Neuronal stem cell (in vitro differentiated cells): ENCODE results near the gene ACAA1.

Experiments used
- DNase-seq: peaks from one replicate; pipeline ENCODE4 v3.0.0-alpha.2; 2013; ENCODE audit warnings: low spot score
- H2AFZ ChIP-seq: one replicate; pipeline ENCODE4 v1.6.1; 2013; ENCODE audit warnings: mild to moderate bottlenecking, low read length, inconsistent platforms
- H2AK5ac ChIP-seq: 2 replicates; pipeline ENCODE4 v1.6.1; 2013; ENCODE audit warnings: low read depth, mild to moderate bottlenecking, inconsistent platforms, low read length, moderate library complexity, mixed read lengths
- H2BK120ac ChIP-seq: 2 replicates; pipeline ENCODE4 v1.6.1; 2013; ENCODE audit warnings: low read depth, mild to moderate bottlenecking, inconsistent platforms, low read length, moderate library complexity, mixed read lengths
- H2BK12ac ChIP-seq: one replicate; pipeline ENCODE4 v1.6.1; 2013; ENCODE audit warnings: low read length, inconsistent platforms
- H2BK15ac ChIP-seq: 2 replicates; pipeline ENCODE4 v1.6.1; 2013; ENCODE audit warnings: mild to moderate bottlenecking, low read length, inconsistent platforms, mixed read lengths
- H2BK5ac ChIP-seq: one replicate; pipeline ENCODE4 v1.6.1; 2013; ENCODE audit warnings: inconsistent platforms, mild to moderate bottlenecking, low read length, moderate library complexity
- H3K14ac ChIP-seq: one replicate; pipeline ENCODE4 v1.6.1; 2013; ENCODE audit warnings: low read length, inconsistent platforms
- H3K18ac ChIP-seq: 2 replicates; pipeline ENCODE4 v1.6.1; 2013; ENCODE audit warnings: low read length, inconsistent platforms
- H3K23ac ChIP-seq: 2 replicates; pipeline ENCODE4 v1.6.1; 2013; ENCODE audit warnings: low read depth, mild to moderate bottlenecking, mixed read lengths, low read length, inconsistent platforms; ENCODE audit not compliant: poor library complexity
- H3K27ac ChIP-seq: replicated peaks from 3 replicates; pipeline ENCODE4 v1.5.1; 2013; ENCODE audit warnings: low read length, inconsistent platforms
- H3K27me3 ChIP-seq, 3 experiments: 2 replicates each; pipeline ENCODE4 v1.6.1; 2013; ENCODE audit warnings: low read length in 3 of 3, mild to moderate bottlenecking in 2 of 3, inconsistent platforms in 1 of 3, low read depth in 1 of 3, mixed read lengths in 1 of 3, moderate library complexity in 1 of 3; ENCODE audit not compliant: control insufficient read depth in 3 of 3, insufficient read depth in 3 of 3
- H3K36me3 ChIP-seq, 2 donors: replicated peaks in 1 of 2; 2 replicates each; pipeline ENCODE4 v1.6.1; 2013; ENCODE audit warnings: low read length in 2 of 2; ENCODE audit not compliant: control insufficient read depth in 2 of 2, insufficient read depth in 2 of 2
- H3K4ac ChIP-seq: 2 replicates; pipeline ENCODE4 v1.6.1; 2013; ENCODE audit warnings: inconsistent platforms, mild to moderate bottlenecking, low read length, moderate library complexity
- H3K4me1 ChIP-seq, 2 donors: 1 replicate in 1 of 2; 2 replicates in 1 of 2; pipeline ENCODE4 v1.6.1; 2013; ENCODE audit warnings: low read length in 2 of 2, low read depth in 1 of 2; ENCODE audit not compliant: control insufficient read depth in 2 of 2, insufficient read depth in 1 of 2
- H3K4me2 ChIP-seq: one replicate; pipeline ENCODE4 v1.6.1; 2013; ENCODE audit warnings: mild to moderate bottlenecking, low read length, inconsistent platforms; ENCODE audit not compliant: insufficient read depth, poor library complexity, severe bottlenecking
- H3K4me3 ChIP-seq, 2 donors: 2 replicates each; pipeline ENCODE4 v1.5.1; 2013; ENCODE audit warnings: low read length in 2 of 2, mild to moderate bottlenecking in 2 of 2, inconsistent platforms in 1 of 2, moderate library complexity in 1 of 2
- H3K79me1 ChIP-seq: one replicate; pipeline ENCODE4 v1.6.1; 2013; ENCODE audit warnings: low read depth, mild to moderate bottlenecking, inconsistent platforms, low read length, moderate library complexity
- H3K9ac ChIP-seq: one replicate; pipeline ENCODE4 v1.6.1; 2013; ENCODE audit warnings: mild to moderate bottlenecking, low read depth, low read length, inconsistent platforms; ENCODE audit not compliant: poor library complexity
- H3K9me3 ChIP-seq, 2 donors: replicated peaks in 1 of 2; 2 replicates each; pipeline versions ENCODE3 to v1.6.1; 2013; ENCODE audit warnings: low read length in 2 of 2, mild to moderate bottlenecking in 2 of 2, inconsistent platforms in 1 of 2, low read depth in 1 of 2, mixed read lengths in 1 of 2, moderate library complexity in 1 of 2; ENCODE audit not compliant: control insufficient read depth in 2 of 2, insufficient read depth in 1 of 2
- H4K8ac ChIP-seq: one replicate; pipeline ENCODE4 v1.6.1; 2013; ENCODE audit warnings: low read depth, mild to moderate bottlenecking, inconsistent platforms, low read length, moderate library complexity
- H4K91ac ChIP-seq: one replicate; pipeline ENCODE4 v1.6.1; 2013; ENCODE audit warnings: low read length, low read depth, mild to moderate bottlenecking, inconsistent platforms; ENCODE audit not compliant: poor library complexity
- WGBS, 2 donors: extraction: QIAGEN DNeasy Blood & Tissue Kit; methylation state at CpG; one replicate each; pipeline ENCODE4 v1.1.7; 2013; ENCODE audit warnings: missing lambda C conversion rate in 2 of 2, mixed read lengths in 1 of 2; ENCODE audit not compliant: insufficient read length in 2 of 2, insufficient replicate concordance in 1 of 2; ENCODE audit errors: extremely low coverage in 2 of 2; 5-methylcytosine and 5-hydroxymethylcytosine counted together

ACAA1 gene

DNA sequence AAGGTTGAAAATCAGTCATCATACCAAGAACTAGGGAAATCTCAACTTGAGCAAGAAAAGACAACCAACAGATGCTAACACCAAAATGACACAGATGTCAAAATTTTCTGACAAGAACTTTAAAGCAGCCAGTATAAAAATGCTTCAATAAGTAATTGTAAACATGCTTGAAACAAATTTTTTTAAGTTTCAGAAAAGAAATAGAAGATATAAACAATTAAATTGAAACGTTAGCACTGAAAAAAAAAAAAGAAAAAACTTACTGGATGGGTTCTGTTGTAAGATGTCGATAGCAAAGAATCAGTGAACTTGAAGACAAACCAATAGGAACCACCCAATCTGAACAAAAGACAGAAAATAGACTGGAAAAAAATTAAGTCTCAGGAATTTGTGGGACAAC is 9.6 kb upstream of the ACAA1 start:
- H2AFZ ChIP-seq: no peak overlapping the region
- H3K36me3 ChIP-seq: peaks cover 0 to 6% of the 10 kb centered on the region in 2 donors
- no CpG with 5 or more reads among the region's 2 CpGs for WGBS, 2 donors

DNA sequence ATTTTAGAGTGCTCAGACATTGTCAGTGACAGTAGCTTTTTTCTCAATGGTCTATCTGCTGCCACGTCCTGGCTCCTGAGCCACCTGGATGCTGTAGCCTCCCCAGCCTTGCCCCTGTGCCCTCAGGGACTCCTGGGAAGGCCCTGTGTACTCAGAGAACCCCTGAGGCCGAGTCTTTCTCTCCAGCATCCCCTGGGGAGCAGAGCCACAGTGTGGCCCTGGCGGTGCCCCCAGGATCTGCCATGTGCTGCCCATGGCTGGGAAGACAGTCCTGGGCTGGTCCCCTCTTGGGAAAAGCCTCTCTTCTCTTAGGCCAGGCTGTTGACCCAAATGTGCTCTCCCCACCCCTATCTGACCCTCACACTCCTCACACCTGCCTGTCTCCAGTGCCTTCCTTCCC is 6.6 kb upstream of the ACAA1 start:
- no peak overlapping the region for H3K18ac ChIP-seq

More for the DNA sequence above, 9.6 kb upstream of the ACAA1 start:
- no peak overlapping the region for H3K27ac ChIP-seq
- H2BK15ac ChIP-seq: no peak overlapping the region
- DNase-seq: no peak
- H3K23ac ChIP-seq: no peak overlapping the region
- H2AK5ac ChIP-seq: no peak overlapping the region
- no peak overlapping the region for H3K4ac ChIP-seq
- no peak overlapping the region for H4K8ac ChIP-seq
- no peak overlapping the region for H2BK120ac ChIP-seq
- no peak overlapping the region for H4K91ac ChIP-seq
- no peak overlapping the region for H2BK12ac ChIP-seq
- H2BK5ac ChIP-seq: no peak overlapping the region
- H3K9ac ChIP-seq: no peak overlapping the region
- peaks cover 3% of the 10 kb centered on the region in 2 donors for H3K9me3 ChIP-seq
- no peak overlapping the region for H3K18ac ChIP-seq
- no peak overlapping the region for H3K4me2 ChIP-seq
- H3K4me3 ChIP-seq: no peak overlapping the region
- no peaks in the 10 kb centered on the region for H3K79me1 ChIP-seq
- H3K4me1 ChIP-seq: no peaks in the 10 kb centered on the region
- no peak overlapping the region for H3K14ac ChIP-seq
- H3K27me3 ChIP-seq: peaks cover 0 to 12% (median 0%) of the 10 kb centered on the region in 3 experiments

DNA sequence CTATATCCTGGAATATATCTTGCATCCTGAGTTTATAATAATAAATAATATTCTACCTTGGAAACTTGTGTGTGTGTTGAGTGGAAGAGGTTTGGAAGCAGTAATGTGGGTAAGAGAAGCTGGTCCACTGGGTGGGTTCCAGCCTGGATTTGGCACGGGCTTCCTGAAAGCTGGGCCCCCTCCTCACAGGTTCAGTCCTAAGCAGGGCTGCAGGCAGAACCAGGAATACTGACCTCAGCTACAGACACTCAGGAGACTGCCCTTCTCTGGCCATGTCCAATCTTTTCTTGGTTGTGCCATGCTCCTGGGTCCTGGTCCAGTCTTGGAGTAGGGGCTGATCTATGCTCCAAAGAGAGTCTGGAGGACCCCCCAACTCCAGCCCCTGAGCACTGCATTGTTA is 6.0 kb upstream of the ACAA1 start:
- Histone ChIP-seq H2BK5ac (no peak overlapping the region), H3K27me3 (peaks cover 0 to 39% (median 0%) of the 10 kb centered on the region in 3 experiments), H3K4me2 (no peak overlapping the region), H3K4ac (no peak overlapping the region), H3K27ac (no peak overlapping the region), H4K91ac (no peak overlapping the region), H3K79me1 (peaks cover 2% of the 10 kb centered on the region), H3K9me3 (peaks cover 3% of the 10 kb centered on the region in 2 donors), H4K8ac (no peak overlapping the region), H2AK5ac (no peak overlapping the region), H2AFZ (no peak overlapping the region), H3K4me3 (no peak overlapping the region), H3K18ac (no peak overlapping the region), H3K4me1 (peaks cover 0 to 12% of the 10 kb centered on the region in 2 donors), H2BK15ac (no peak overlapping the region), H3K9ac (no peak overlapping the region), H3K14ac (no peak overlapping the region), H2BK120ac (no peak overlapping the region), H3K23ac (no peak overlapping the region), H2BK12ac (no peak overlapping the region), H3K36me3 (peaks cover 0 to 11% of the 10 kb centered on the region in 2 donors)
- DNase-seq: no peak
- WGBS, 2 donors: no CpG with 5 or more reads among the region's 1 CpG

More for the DNA sequence above, 6.6 kb upstream of the ACAA1 start:
- H3K9me3 ChIP-seq: peaks cover 3% of the 10 kb centered on the region in 2 donors
- H3K14ac ChIP-seq: no peak overlapping the region
- H4K8ac ChIP-seq: no peak overlapping the region
- H2AK5ac ChIP-seq: no peak overlapping the region
- no peak overlapping the region for H2BK15ac ChIP-seq
- no peak for DNase-seq
- no peak overlapping the region for H3K4me2 ChIP-seq
- H2BK5ac ChIP-seq: no peak overlapping the region
- no peak overlapping the region for H3K4ac ChIP-seq
- H2BK12ac ChIP-seq: no peak overlapping the region
- no CpG with 5 or more reads among the region's 3 CpGs for WGBS, 2 donors
- H3K9ac ChIP-seq: no peak overlapping the region
- peaks cover 2% of the 10 kb centered on the region for H3K79me1 ChIP-seq
- no peak overlapping the region for H2BK120ac ChIP-seq
- H3K27me3 ChIP-seq: peaks cover 0 to 39% (median 0%) of the 10 kb centered on the region in 3 experiments
- H4K91ac ChIP-seq: no peak overlapping the region
- no peak overlapping the region for H2AFZ ChIP-seq
- no peak overlapping the region for H3K27ac ChIP-seq
- H3K36me3 ChIP-seq: peaks cover 0 to 11% of the 10 kb centered on the region in 2 donors
- no peak overlapping the region for H3K4me3 ChIP-seq
- H3K23ac ChIP-seq: no peak overlapping the region
- peaks cover 0 to 9% of the 10 kb centered on the region in 2 donors for H3K4me1 ChIP-seq

DNA sequence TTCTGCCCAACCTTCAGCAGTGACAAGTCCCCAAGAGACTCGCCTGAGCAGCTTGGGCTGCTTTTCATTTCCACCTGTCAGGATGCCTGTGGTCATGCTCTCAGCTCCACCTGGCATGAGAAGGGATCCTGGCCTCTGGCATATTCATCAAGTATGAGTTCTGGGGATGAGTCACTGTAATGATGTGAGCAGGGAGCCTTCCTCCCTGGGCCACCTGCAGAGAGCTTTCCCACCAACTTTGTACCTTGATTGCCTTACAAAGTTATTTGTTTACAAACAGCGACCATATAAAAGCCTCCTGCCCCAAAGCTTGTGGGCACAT is 5.0 kb upstream of the ACAA1 start:
- no CpG with 5 or more reads among the region's 2 CpGs for WGBS, 2 donors

More for the DNA sequence above, 5.0 kb upstream of the ACAA1 start:
- H3K4me2 ChIP-seq: no peak overlapping the region
- H4K91ac ChIP-seq: no peak overlapping the region
- no peak for DNase-seq
- no peak overlapping the region for H2BK120ac ChIP-seq
- peaks cover 0 to 11% of the 10 kb centered on the region in 2 donors for H3K36me3 ChIP-seq
- H2AK5ac ChIP-seq: no peak overlapping the region
- H3K18ac ChIP-seq: no peak overlapping the region
- no peak overlapping the region for H4K8ac ChIP-seq
- H2AFZ ChIP-seq: no peak overlapping the region
- H3K4ac ChIP-seq: no peak overlapping the region
- H3K27me3 ChIP-seq: peaks cover 0 to 39% (median 0%) of the 10 kb centered on the region in 3 experiments
- no peak overlapping the region for H3K27ac ChIP-seq
- no peak overlapping the region for H2BK5ac ChIP-seq
- H3K14ac ChIP-seq: no peak overlapping the region
- H3K9me3 ChIP-seq: peaks cover 2 to 3% of the 10 kb centered on the region in 2 donors
- no peak overlapping the region for H2BK15ac ChIP-seq
- H3K4me3 ChIP-seq: no peak overlapping the region
- peak overlapping the region; percentile 27 for H3K23ac ChIP-seq
- H2BK12ac ChIP-seq: no peak overlapping the region
- H3K9ac ChIP-seq: no peak overlapping the region
- H3K79me1 ChIP-seq: peaks cover 2% of the 10 kb centered on the region
- peaks cover 3 to 16% of the 10 kb centered on the region in 2 donors for H3K4me1 ChIP-seq
